Astrocyte (in vitro differentiated cells and primary cell): Measurements from ENCODE around the gene LRRC4C. TPM values are rescaled to one million over a fixed set of nuclear protein-coding genes. Genes with fewer than 3 reads are reported as not detected.

Experiments
- DNase-seq: peaks from one replicate; pipeline ENCODE4 v3.0.0-alpha.2; 2010; ENCODE audit warnings: low read depth
- FAIRE-seq: peaks from 2 replicates; lab custom pipeline; 2011; peaks lifted over from hg19 to GRCh38; lab: Jason Lieb, UNC
- H2AFZ ChIP-seq: 2 replicates; pipeline ENCODE4 v1.6.0; 2012; ENCODE audit warnings: low read depth, low read length, inconsistent platforms
- H3K27ac ChIP-seq: 2 replicates; pipeline ENCODE4 v1.5.1; 2011; ENCODE audit warnings: low read depth, low read length, inconsistent platforms
- H3K27me3 ChIP-seq: 2 replicates; pipeline ENCODE4 v1.6.0; 2011; ENCODE audit warnings: low read length, inconsistent platforms; ENCODE audit not compliant: insufficient read depth
- H3K36me3 ChIP-seq: 2 replicates; pipeline ENCODE4 v1.5.1; 2011; ENCODE audit warnings: low read length, inconsistent platforms; ENCODE audit not compliant: insufficient read depth
- H3K4me1 ChIP-seq: 2 replicates; pipeline ENCODE4 v1.5.1; 2011; ENCODE audit warnings: low read length, inconsistent platforms; ENCODE audit not compliant: insufficient read depth
- H3K4me2 ChIP-seq: 2 replicates; pipeline ENCODE4 v1.6.0; 2012; ENCODE audit warnings: low read length, inconsistent platforms
- H3K4me3 ChIP-seq: 2 replicates; pipeline ENCODE4 v1.5.1; 2011; ENCODE audit warnings: low read depth, mild to moderate bottlenecking, low read length, inconsistent platforms; ENCODE audit not compliant: insufficient read depth
- H3K79me2 ChIP-seq: 2 replicates; pipeline ENCODE4 v1.6.0; 2012; ENCODE audit warnings: mild to moderate bottlenecking, low read length, inconsistent platforms; ENCODE audit not compliant: insufficient read depth
- H3K9ac ChIP-seq: 2 replicates; pipeline ENCODE4 v1.6.0; 2012; ENCODE audit warnings: mild to moderate bottlenecking, low read length, inconsistent platforms
- H3K9me3 ChIP-seq: 2 replicates; pipeline ENCODE4 v1.5.1; 2012; ENCODE audit warnings: low read depth, mild to moderate bottlenecking, low read length, inconsistent platforms; ENCODE audit not compliant: insufficient read depth
- H4K20me1 ChIP-seq: 2 replicates; pipeline ENCODE4 v1.6.0; 2012; ENCODE audit warnings: low read length, inconsistent platforms; ENCODE audit not compliant: insufficient read depth
- H3K27ac Mint-ChIP-seq: one replicate; pipeline ENCODE4 v1.8.0; 2021; ENCODE audit warnings: mild to moderate bottlenecking, mixed read lengths; ENCODE audit not compliant: unreplicated experiment
- H3K27me3 Mint-ChIP-seq: one replicate; pipeline ENCODE4 v1.8.0; 2021; ENCODE audit warnings: low read depth, mixed read lengths; ENCODE audit not compliant: unreplicated experiment
- H3K36me3 Mint-ChIP-seq: one replicate; pipeline ENCODE4 v1.8.0; 2021; ENCODE audit warnings: low read depth, mixed read lengths; ENCODE audit not compliant: unreplicated experiment
- H3K4me1 Mint-ChIP-seq: one replicate; pipeline ENCODE4 v1.8.0; 2021; ENCODE audit warnings: low read depth, mixed read lengths; ENCODE audit not compliant: unreplicated experiment
- H3K4me3 Mint-ChIP-seq: one replicate; pipeline ENCODE4 v1.8.0; 2021; ENCODE audit warnings: mild to moderate bottlenecking, moderate library complexity, mixed read lengths; ENCODE audit not compliant: unreplicated experiment
- H3K9me3 Mint-ChIP-seq: one replicate; pipeline ENCODE4 v1.8.0; 2021; ENCODE audit warnings: mild to moderate bottlenecking, mixed read lengths; ENCODE audit not compliant: unreplicated experiment
- EZH2 ChIP-seq: IDR thresholded peaks from 2 replicates; pipeline ENCODE4 v1.6.1; 2012; ENCODE audit warnings: mild to moderate bottlenecking, low read length, inconsistent platforms; ENCODE audit not compliant: insufficient read depth
- total RNA-seq: library from RNA; stranded (reverse); gene quantifications from 2 replicates; pipeline ENCODE4 v1.2.1, GENCODE V29; 2021
- TF ChIP-seq, protein P1 (sequence below): IDR thresholded peaks from 2 replicates; pipeline ENCODE4 v1.5.1; 2011; ENCODE audit warnings: low read depth, mild to moderate bottlenecking, inconsistent platforms, low read length, moderate library complexity; ENCODE audit not compliant: insufficient read depth

LRRC4C gene
- total RNA-seq, 1 donor from 2014 or later = 9.0 TPM

DNA sequence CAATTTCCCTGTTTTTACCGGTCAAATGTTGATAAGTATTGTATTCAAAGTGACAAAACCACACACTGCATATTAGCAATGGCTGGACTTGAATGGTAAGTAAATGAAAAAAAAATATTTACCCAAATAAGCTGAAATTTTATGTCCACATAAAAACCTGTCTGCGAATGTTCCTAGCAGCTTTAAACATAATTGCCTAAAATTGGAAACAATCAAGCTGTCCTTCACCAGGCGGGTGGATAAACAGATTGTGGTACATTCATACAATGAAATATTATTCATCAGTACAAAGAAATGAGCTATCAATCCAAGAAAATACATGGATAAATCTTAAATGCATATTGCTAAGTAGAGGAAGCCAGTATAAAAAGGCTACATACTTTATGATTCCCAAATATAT, 1067.8 kb downstream of the LRRC4C start:
- DNase-seq = no peak
- H3K27ac Mint-ChIP-seq = no peak overlapping the region
- no peak overlapping the region for H3K4me3 ChIP-seq
- H4K20me1 ChIP-seq = no peaks in the 10 kb centered on the region
- no peak overlapping the region for H3K4me3 Mint-ChIP-seq
- H3K27me3 Mint-ChIP-seq = no peaks in the 10 kb centered on the region
- H3K27me3 ChIP-seq = no peaks in the 10 kb centered on the region
- H3K36me3 ChIP-seq = no peaks in the 10 kb centered on the region
- no peak overlapping the region for H3K4me2 ChIP-seq
- no peaks in the 10 kb centered on the region for H3K36me3 Mint-ChIP-seq
- H3K79me2 ChIP-seq = no peaks in the 10 kb centered on the region
- no peak for FAIRE-seq
- no peaks in the 10 kb centered on the region for H3K4me1 Mint-ChIP-seq
- TF ChIP-seq, protein P1, sequence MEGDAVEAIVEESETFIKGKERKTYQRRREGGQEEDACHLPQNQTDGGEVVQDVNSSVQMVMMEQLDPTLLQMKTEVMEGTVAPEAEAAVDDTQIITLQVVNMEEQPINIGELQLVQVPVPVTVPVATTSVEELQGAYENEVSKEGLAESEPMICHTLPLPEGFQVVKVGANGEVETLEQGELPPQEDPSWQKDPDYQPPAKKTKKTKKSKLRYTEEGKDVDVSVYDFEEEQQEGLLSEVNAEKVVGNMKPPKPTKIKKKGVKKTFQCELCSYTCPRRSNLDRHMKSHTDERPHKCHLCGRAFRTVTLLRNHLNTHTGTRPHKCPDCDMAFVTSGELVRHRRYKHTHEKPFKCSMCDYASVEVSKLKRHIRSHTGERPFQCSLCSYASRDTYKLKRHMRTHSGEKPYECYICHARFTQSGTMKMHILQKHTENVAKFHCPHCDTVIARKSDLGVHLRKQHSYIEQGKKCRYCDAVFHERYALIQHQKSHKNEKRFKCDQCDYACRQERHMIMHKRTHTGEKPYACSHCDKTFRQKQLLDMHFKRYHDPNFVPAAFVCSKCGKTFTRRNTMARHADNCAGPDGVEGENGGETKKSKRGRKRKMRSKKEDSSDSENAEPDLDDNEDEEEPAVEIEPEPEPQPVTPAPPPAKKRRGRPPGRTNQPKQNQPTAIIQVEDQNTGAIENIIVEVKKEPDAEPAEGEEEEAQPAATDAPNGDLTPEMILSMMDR = no peak
- TF ChIP-seq EZH2 = no peak
- H3K9me3 Mint-ChIP-seq = no peaks in the 10 kb centered on the region
- H3K9me3 ChIP-seq = no peaks in the 10 kb centered on the region
- no peak overlapping the region for H3K27ac ChIP-seq
- H3K4me1 ChIP-seq = peaks cover 3% of the 10 kb centered on the region
- H2AFZ ChIP-seq = no peak overlapping the region
- no peak overlapping the region for H3K9ac ChIP-seq

DNA sequence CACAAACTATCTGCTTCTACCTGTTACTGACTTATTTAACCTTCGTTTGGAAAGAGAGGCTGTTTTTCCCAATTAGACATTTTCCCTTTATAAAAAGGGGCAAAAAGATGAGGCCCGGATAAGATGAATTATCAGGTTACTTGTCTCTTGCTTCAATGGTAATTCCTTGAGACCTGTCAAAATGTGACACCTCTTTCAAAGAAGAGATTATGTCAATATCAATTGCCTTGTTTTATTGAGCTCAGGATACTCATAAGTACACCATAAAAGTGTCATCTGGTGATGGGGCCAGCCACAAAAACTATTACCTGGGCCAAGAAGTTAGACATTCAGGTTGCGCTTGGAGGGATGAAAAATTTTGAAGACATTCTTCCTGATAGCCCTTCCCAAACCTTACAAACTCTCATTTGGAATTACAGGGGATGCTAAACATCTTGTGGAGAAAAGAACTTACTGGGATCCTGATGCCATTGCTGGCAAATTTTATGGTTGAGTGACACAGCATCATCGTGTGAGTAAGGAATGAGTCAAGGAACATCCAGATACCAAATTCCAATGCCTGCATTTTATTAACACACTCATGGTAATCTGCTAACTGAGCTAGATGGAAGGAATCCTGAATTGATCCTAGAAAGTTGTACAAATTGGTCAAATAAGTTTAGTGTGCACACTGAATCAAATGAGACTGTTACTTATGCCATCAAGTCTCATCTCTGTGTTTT, 1071.2 kb downstream of the LRRC4C start:
- TF ChIP-seq, protein P1 = no peak
- no peak for TF ChIP-seq EZH2
- no peaks in the 10 kb centered on the region for H3K36me3 ChIP-seq
- Mint-ChIP-seq H3K4me3 (no peak overlapping the region), H3K4me1 (no peaks in the 10 kb centered on the region), H3K27ac (no peak overlapping the region), H3K9me3 (no peaks in the 10 kb centered on the region), H3K36me3 (no peaks in the 10 kb centered on the region), H3K27me3 (no peaks in the 10 kb centered on the region)
- no peaks in the 10 kb centered on the region for H3K27me3 ChIP-seq
- no peaks in the 10 kb centered on the region for H3K9me3 ChIP-seq
- H4K20me1 ChIP-seq = no peaks in the 10 kb centered on the region
- FAIRE-seq (peak; percentile 66), DNase-seq (peak; percentile 54)
- H2AFZ ChIP-seq = no peak overlapping the region
- H3K9ac ChIP-seq = no peak overlapping the region
- H3K4me1 ChIP-seq = peaks cover 3% of the 10 kb centered on the region
- H3K4me3 ChIP-seq = no peak overlapping the region
- peak overlapping the region; percentile 18 for H3K27ac ChIP-seq
- no peaks in the 10 kb centered on the region for H3K79me2 ChIP-seq
- H3K4me2 ChIP-seq = peak overlapping the region; percentile 8

DNA sequence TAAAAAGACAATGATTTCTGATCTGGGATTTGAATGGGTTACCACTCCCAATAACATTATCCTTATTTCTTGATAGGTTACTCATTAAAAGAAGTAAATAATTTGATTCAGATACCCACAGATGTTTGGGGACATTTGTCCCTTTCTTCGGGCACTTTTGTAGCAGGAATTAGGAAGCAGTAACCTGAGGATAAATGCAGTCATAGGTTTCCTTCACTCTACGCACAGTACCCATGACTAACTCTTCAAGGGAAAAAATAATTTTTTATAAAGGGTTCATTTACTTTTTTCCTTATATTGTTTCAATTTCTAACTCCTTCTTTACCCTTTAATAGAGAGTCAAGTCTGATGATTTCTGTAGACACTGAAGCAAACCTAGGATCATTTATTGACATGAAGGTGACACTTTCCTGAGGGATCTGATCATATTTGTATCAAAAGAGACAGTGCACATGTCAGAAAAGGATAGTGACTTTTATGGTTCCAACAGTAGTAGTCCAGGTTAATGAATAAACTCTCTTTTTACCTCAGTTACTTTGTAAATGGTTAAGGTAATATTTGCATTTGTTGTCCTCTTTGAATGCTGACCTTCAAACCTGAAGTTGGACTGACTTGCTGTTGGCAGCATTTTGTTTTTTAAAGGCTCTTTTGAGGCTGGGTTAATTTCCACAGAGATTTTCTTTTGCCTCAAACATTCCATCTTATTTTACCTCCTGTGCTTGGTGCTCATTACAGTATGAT, 1072.0 kb downstream of the LRRC4C start:
- H3K27ac ChIP-seq = no peak overlapping the region
- no peaks in the 10 kb centered on the region for H3K27me3 Mint-ChIP-seq
- H3K4me3 ChIP-seq = no peak overlapping the region
- H2AFZ ChIP-seq = no peak overlapping the region
- H3K9me3 ChIP-seq = no peaks in the 10 kb centered on the region
- no peak for TF ChIP-seq EZH2
- TF ChIP-seq, protein P1 = no peak
- no peaks in the 10 kb centered on the region for H3K4me1 Mint-ChIP-seq
- H3K4me3 Mint-ChIP-seq = no peak overlapping the region
- no peaks in the 10 kb centered on the region for H3K27me3 ChIP-seq
- no peak overlapping the region for H3K27ac Mint-ChIP-seq
- H3K9me3 Mint-ChIP-seq = no peaks in the 10 kb centered on the region
- H3K4me1 ChIP-seq = peaks cover 3% of the 10 kb centered on the region
- no peak overlapping the region for H3K9ac ChIP-seq
- FAIRE-seq = no peak
- no peaks in the 10 kb centered on the region for H3K36me3 ChIP-seq
- no peak overlapping the region for H3K4me2 ChIP-seq
- no peaks in the 10 kb centered on the region for H3K79me2 ChIP-seq
- DNase-seq = no peak
- H3K36me3 Mint-ChIP-seq = no peaks in the 10 kb centered on the region
- H4K20me1 ChIP-seq = no peaks in the 10 kb centered on the region
